MM.1S (cell line): ENCODE data around the gene BCL11A.

Source experiments
- CTCF ChIP-seq: fragments of 300-600 bp; sonication (generic); IDR thresholded peaks from 2 replicates; pipeline ENCODE4 v1.5.1; 2016; ENCODE audit warnings: antibody characterized with exemption, low read length, mixed read lengths
- EZH2 ChIP-seq: fragments of 300-600 bp; sonication (generic); optimal IDR thresholded peaks from 2 replicates; pipeline ENCODE3; 2017; ENCODE audit warnings: low read depth, mild to moderate bottlenecking, antibody characterized with exemption, low read length, mixed read lengths

- TF ChIP-seq EZH2 (no peak), CTCF (no peak)
Observed at GRCh38 chr2:60602828-60603532, 49.5 kb upstream of the BCL11A start.
